ENCODE data around the gene NACC2. TPM values are rescaled to one million over a fixed set of nuclear protein-coding genes. Genes with fewer than 3 reads are reported as not detected.

NACC2 gene
- total and polyA plus RNA-seq, 9 of the 15 experiments (the other 6 are each of a cell fraction or from before 2014, with no cell fraction given): 0.70 to 25.1 (median 5.6) TPM

DNA sequence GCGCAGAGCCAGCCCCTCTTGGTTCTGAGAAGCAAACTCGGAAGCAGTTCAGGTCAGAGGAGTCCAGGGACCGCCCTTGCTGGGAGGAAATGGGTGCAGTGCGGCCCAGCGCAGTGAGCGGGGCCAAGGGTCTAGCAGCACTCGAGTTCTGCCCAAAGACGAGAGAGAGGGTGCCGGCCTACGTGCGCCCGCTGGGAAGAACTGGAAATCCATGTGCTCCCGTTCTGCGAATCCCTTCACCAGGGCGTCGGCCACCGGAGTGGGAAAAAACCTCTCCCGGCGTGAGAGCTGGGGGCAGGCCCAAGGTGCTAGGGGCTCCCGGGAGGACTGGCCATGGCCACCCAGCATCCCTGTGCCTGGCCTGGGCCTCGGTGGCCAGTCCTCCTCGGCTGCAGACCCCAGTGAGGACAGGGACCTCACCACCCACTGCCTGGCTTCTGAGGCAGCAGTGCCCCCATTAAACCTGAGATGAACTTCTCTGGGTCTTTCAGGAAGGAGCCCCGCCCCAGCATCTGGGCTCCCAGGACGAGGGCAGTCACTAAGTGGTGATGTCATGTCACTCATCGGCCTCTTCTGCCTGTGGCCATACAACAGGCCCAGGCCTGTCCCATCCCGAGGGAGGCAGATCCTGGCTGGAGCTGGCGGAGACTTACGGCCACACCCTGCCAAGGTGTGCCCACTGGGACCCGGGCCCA lies 13.0 kb upstream of the NACC2 start (continued):
- TF ChIP-seq, protein P1, sequence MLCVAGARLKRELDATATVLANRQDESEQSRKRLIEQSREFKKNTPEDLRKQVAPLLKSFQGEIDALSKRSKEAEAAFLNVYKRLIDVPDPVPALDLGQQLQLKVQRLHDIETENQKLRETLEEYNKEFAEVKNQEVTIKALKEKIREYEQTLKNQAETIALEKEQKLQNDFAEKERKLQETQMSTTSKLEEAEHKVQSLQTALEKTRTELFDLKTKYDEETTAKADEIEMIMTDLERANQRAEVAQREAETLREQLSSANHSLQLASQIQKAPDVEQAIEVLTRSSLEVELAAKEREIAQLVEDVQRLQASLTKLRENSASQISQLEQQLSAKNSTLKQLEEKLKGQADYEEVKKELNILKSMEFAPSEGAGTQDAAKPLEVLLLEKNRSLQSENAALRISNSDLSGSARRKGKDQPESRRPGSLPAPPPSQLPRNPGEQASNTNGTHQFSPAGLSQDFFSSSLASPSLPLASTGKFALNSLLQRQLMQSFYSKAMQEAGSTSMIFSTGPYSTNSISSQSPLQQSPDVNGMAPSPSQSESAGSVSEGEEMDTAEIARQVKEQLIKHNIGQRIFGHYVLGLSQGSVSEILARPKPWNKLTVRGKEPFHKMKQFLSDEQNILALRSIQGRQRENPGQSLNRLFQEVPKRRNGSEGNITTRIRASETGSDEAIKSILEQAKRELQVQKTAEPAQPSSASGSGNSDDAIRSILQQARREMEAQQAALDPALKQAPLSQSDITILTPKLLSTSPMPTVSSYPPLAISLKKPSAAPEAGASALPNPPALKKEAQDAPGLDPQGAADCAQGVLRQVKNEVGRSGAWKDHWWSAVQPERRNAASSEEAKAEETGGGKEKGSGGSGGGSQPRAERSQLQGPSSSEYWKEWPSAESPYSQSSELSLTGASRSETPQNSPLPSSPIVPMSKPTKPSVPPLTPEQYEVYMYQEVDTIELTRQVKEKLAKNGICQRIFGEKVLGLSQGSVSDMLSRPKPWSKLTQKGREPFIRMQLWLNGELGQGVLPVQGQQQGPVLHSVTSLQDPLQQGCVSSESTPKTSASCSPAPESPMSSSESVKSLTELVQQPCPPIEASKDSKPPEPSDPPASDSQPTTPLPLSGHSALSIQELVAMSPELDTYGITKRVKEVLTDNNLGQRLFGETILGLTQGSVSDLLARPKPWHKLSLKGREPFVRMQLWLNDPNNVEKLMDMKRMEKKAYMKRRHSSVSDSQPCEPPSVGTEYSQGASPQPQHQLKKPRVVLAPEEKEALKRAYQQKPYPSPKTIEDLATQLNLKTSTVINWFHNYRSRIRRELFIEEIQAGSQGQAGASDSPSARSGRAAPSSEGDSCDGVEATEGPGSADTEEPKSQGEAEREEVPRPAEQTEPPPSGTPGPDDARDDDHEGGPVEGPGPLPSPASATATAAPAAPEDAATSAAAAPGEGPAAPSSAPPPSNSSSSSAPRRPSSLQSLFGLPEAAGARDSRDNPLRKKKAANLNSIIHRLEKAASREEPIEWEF (CRISPR knock-in tag; IDR thresholded peaks at IDR 0.05): no peak
- peak; percentile 18; the same call in 1 of the 2 replicates for TF ChIP-seq PHF8 (IDR thresholded peaks at IDR 0.05; ENCODE audit: borderline replicate concordance, low read length)
- TF ChIP-seq, protein P2, sequence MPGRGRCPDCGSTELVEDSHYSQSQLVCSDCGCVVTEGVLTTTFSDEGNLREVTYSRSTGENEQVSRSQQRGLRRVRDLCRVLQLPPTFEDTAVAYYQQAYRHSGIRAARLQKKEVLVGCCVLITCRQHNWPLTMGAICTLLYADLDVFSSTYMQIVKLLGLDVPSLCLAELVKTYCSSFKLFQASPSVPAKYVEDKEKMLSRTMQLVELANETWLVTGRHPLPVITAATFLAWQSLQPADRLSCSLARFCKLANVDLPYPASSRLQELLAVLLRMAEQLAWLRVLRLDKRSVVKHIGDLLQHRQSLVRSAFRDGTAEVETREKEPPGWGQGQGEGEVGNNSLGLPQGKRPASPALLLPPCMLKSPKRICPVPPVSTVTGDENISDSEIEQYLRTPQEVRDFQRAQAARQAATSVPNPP (IDR thresholded peaks at IDR 0.05; ENCODE audit: borderline replicate concordance, insufficient read depth, insufficient read length): no peak
- TF ChIP-seq, protein P3, sequence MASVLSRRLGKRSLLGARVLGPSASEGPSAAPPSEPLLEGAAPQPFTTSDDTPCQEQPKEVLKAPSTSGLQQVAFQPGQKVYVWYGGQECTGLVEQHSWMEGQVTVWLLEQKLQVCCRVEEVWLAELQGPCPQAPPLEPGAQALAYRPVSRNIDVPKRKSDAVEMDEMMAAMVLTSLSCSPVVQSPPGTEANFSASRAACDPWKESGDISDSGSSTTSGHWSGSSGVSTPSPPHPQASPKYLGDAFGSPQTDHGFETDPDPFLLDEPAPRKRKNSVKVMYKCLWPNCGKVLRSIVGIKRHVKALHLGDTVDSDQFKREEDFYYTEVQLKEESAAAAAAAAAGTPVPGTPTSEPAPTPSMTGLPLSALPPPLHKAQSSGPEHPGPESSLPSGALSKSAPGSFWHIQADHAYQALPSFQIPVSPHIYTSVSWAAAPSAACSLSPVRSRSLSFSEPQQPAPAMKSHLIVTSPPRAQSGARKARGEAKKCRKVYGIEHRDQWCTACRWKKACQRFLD (CRISPR knock-in tag; IDR thresholded peaks at IDR 0.05): no peak
- TF ChIP-seq ZBED1 (IDR thresholded peaks at IDR 0.05): no peak
- no peak for TF ChIP-seq ZNF133 (CRISPR knock-in tag; IDR thresholded peaks at IDR 0.05)
- TF ChIP-seq ADNP (tag; IDR thresholded peaks at IDR 0.05): no peak
- TF ChIP-seq, protein P4, sequence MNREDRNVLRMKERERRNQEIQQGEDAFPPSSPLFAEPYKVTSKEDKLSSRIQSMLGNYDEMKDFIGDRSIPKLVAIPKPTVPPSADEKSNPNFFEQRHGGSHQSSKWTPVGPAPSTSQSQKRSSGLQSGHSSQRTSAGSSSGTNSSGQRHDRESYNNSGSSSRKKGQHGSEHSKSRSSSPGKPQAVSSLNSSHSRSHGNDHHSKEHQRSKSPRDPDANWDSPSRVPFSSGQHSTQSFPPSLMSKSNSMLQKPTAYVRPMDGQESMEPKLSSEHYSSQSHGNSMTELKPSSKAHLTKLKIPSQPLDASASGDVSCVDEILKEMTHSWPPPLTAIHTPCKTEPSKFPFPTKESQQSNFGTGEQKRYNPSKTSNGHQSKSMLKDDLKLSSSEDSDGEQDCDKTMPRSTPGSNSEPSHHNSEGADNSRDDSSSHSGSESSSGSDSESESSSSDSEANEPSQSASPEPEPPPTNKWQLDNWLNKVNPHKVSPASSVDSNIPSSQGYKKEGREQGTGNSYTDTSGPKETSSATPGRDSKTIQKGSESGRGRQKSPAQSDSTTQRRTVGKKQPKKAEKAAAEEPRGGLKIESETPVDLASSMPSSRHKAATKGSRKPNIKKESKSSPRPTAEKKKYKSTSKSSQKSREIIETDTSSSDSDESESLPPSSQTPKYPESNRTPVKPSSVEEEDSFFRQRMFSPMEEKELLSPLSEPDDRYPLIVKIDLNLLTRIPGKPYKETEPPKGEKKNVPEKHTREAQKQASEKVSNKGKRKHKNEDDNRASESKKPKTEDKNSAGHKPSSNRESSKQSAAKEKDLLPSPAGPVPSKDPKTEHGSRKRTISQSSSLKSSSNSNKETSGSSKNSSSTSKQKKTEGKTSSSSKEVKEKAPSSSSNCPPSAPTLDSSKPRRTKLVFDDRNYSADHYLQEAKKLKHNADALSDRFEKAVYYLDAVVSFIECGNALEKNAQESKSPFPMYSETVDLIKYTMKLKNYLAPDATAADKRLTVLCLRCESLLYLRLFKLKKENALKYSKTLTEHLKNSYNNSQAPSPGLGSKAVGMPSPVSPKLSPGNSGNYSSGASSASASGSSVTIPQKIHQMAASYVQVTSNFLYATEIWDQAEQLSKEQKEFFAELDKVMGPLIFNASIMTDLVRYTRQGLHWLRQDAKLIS (CRISPR knock-in tag; IDR thresholded peaks at IDR 0.05): no peak
- TF ChIP-seq, protein P5, sequence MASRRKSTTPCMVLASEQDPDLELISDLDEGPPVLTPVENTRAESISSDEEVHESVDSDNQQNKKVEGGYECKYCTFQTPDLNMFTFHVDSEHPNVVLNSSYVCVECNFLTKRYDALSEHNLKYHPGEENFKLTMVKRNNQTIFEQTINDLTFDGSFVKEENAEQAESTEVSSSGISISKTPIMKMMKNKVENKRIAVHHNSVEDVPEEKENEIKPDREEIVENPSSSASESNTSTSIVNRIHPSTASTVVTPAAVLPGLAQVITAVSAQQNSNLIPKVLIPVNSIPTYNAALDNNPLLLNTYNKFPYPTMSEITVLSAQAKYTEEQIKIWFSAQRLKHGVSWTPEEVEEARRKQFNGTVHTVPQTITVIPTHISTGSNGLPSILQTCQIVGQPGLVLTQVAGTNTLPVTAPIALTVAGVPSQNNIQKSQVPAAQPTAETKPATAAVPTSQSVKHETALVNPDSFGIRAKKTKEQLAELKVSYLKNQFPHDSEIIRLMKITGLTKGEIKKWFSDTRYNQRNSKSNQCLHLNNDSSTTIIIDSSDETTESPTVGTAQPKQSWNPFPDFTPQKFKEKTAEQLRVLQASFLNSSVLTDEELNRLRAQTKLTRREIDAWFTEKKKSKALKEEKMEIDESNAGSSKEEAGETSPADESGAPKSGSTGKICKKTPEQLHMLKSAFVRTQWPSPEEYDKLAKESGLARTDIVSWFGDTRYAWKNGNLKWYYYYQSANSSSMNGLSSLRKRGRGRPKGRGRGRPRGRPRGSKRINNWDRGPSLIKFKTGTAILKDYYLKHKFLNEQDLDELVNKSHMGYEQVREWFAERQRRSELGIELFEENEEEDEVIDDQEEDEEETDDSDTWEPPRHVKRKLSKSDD (conservative IDR thresholded peaks at IDR 0.05; ENCODE audit: low read length): no peak
- no peak for TF ChIP-seq TAF9B (IDR thresholded peaks at IDR 0.05; ENCODE audit: partially characterized antibody)
- no peak for TF ChIP-seq LCOR (CRISPR knock-in tag; IDR thresholded peaks at IDR 0.05)
- no peak for TF ChIP-seq EP300 (IDR thresholded peaks at IDR 0.05; ENCODE audit: low read length)
- TF ChIP-seq LEF1 (IDR thresholded peaks at IDR 0.05): no peak

Measured in K562 (cell line).